HepG2 (cell line): ENCODE measurements around the gene ZDHHC18. TPM values are rescaled to one million over a fixed set of nuclear protein-coding genes. Genes with fewer than 3 reads are reported as not detected.

Source experiments
- DR1 ChIP-seq: sonication (generic); formaldehyde crosslinking; IDR thresholded peaks from 2 replicates; pipeline ENCODE4 v1.8.0; 2021; ENCODE audit warnings: mild to moderate bottlenecking, missing genetic modification reagents, inconsistent platforms
- FOXA1 ChIP-seq, 2 experiments: fragments of 450-650 bp in 1 of 2; sonication (generic) in 1 of 2; formaldehyde crosslinking in 1 of 2; IDR thresholded peaks; 2 replicates each; pipeline versions ENCODE4 v1.4.0 to v1.6.1; 2016 to 2020; ENCODE audit warnings: missing genetic modification reagents in 1 of 2
- JARID2 ChIP-seq: sonication (generic); formaldehyde crosslinking; IDR thresholded peaks from 2 replicates; pipeline ENCODE4 v1.8.1; 2023; ENCODE audit warnings: missing genetic modification reagents, inconsistent platforms; ENCODE audit not compliant: insufficient replicate concordance
- JUND ChIP-seq: sonication (generic); formaldehyde crosslinking; IDR thresholded peaks from 2 replicates; pipeline ENCODE4 v1.8.0; 2022; ENCODE audit warnings: mild to moderate bottlenecking, missing genetic modification reagents
- KDM2A ChIP-seq: sonication (generic); formaldehyde crosslinking; IDR thresholded peaks from 2 replicates; pipeline ENCODE4 v1.4.0; 2020; ENCODE audit warnings: low read depth, missing genetic modification reagents, borderline replicate concordance
- MATR3 ChIP-seq: sonication (generic); formaldehyde crosslinking; IDR thresholded peaks from 2 replicates; pipeline ENCODE4 v1.4.0; 2020; ENCODE audit warnings: missing genetic modification reagents
- MED8 ChIP-seq: sonication (generic); formaldehyde crosslinking; IDR thresholded peaks from 2 replicates; pipeline ENCODE4 v1.8.1; 2023; ENCODE audit warnings: mild to moderate bottlenecking, missing genetic modification reagents; ENCODE audit not compliant: insufficient replicate concordance
- PHF5A ChIP-seq: IDR thresholded peaks from one replicate; pipeline ENCODE4 v1.6.1; 2018; ENCODE audit warnings: low read depth, missing genetic modification reagents; ENCODE audit not compliant: unreplicated experiment
- RBM39 ChIP-seq: fragments of 200-400 bp; formaldehyde crosslinking; IDR thresholded peaks from one replicate; pipeline ENCODE4 v1.6.1; 2018; ENCODE audit warnings: antibody characterized with exemption, mild to moderate bottlenecking, low read depth, low read length; ENCODE audit not compliant: poor library complexity, severe bottlenecking
- RCOR2 ChIP-seq: IDR thresholded peaks from 2 replicates; pipeline ENCODE4 v1.6.1; 2016; ENCODE audit warnings: missing biosample characterization, missing genetic modification reagents
- U2AF2 ChIP-seq: fragments of 200-400 bp; formaldehyde crosslinking; IDR thresholded peaks from 2 replicates; pipeline ENCODE4 v1.6.1; 2017; ENCODE audit warnings: low read depth, mild to moderate bottlenecking, low read length
- ZNF180 ChIP-seq: sonication (generic); formaldehyde crosslinking; IDR thresholded peaks from 2 replicates; pipeline ENCODE4 v1.4.0; 2020; ENCODE audit warnings: low read depth, missing genetic modification reagents, borderline replicate concordance
- ZNF224 ChIP-seq: sonication (generic); formaldehyde crosslinking; IDR thresholded peaks from 2 replicates; pipeline ENCODE4 v1.5.0; 2020; ENCODE audit warnings: mild to moderate bottlenecking, missing genetic modification reagents
- ZNF383 ChIP-seq: sonication (generic); formaldehyde crosslinking; IDR thresholded peaks from 2 replicates; pipeline ENCODE4 v1.4.0; 2020; ENCODE audit warnings: missing genetic modification reagents, mild to moderate bottlenecking, borderline replicate concordance
- ZNF468 ChIP-seq: sonication (generic); formaldehyde crosslinking; IDR thresholded peaks from 2 replicates; pipeline ENCODE4 v1.8.0; 2022; ENCODE audit warnings: mild to moderate bottlenecking, moderate library complexity, missing genetic modification reagents
- ZNF616 ChIP-seq: sonication (generic); formaldehyde crosslinking; IDR thresholded peaks from 2 replicates; pipeline ENCODE4 v1.5.0; 2020; ENCODE audit warnings: low read depth, mild to moderate bottlenecking, missing genetic modification reagents
- ZNF749 ChIP-seq: sonication (generic); formaldehyde crosslinking; IDR thresholded peaks from 2 replicates; pipeline ENCODE4 v1.8.0; 2022; ENCODE audit warnings: mild to moderate bottlenecking, missing genetic modification reagents, moderate library complexity, borderline replicate concordance
- ZNF75D ChIP-seq: sonication (generic); formaldehyde crosslinking; IDR thresholded peaks from 2 replicates; pipeline ENCODE4 v1.8.1; 2023; ENCODE audit warnings: missing genetic modification reagents, mild to moderate bottlenecking, borderline replicate concordance
- ZNF780A ChIP-seq: sonication (generic); formaldehyde crosslinking; IDR thresholded peaks from 2 replicates; pipeline ENCODE4 v1.8.0; 2022; ENCODE audit warnings: mild to moderate bottlenecking, missing genetic modification reagents, moderate library complexity
- polyA plus RNA-seq, 8 experiments: library from polyadenylated mRNA; depleted of rRNA in 3 of 8; stranded (reverse) in 7 of 8; unstranded in 1 of 8; fragments of >200 nt; fragmentation: Illumina TruSeq in 4 of 8; extraction: Trizol in 4 of 8; gene quantifications; 2 replicates each; pipeline versions ENCODE4 v1.2.1 to v1.2.3, GENCODE V29; 2011 to 2016; ENCODE audit warnings: low read depth in 4 of 8, missing spikeins in 1 of 8, mixed read lengths in 1 of 8; ENCODE audit not compliant: insufficient read depth in 1 of 8
- total RNA-seq, 5 experiments: library from RNA; depleted of rRNA; stranded (reverse); fragments of >200 nt; fragmentation: Illumina TruSeq; extraction: Trizol; gene quantifications; 2 replicates each; pipeline ENCODE4 v1.2.3, GENCODE V29; 2016; ENCODE audit warnings: low read depth in 1 of 5
- TF ChIP-seq, protein P1 (sequence below): fragments of 450-650 bp; IDR thresholded peaks from 2 replicates; pipeline ENCODE4 v1.6.1; 2016
- TF ChIP-seq, protein P2 (sequence below): sonication (generic); formaldehyde crosslinking; IDR thresholded peaks from 2 replicates; pipeline ENCODE4 v1.4.0; 2020; ENCODE audit warnings: missing genetic modification reagents
- TF ChIP-seq, protein P3 (sequence below): sonication (generic); formaldehyde crosslinking; IDR thresholded peaks from 2 replicates; pipeline ENCODE4 v1.4.0; 2020; ENCODE audit warnings: mild to moderate bottlenecking, missing genetic modification reagents
- TF ChIP-seq, protein P4 (sequence below): sonication (generic); formaldehyde crosslinking; IDR thresholded peaks from 2 replicates; pipeline ENCODE4 v1.4.0; 2020; ENCODE audit warnings: missing genetic modification reagents

Gene ZDHHC18
- total and polyA plus RNA-seq, 2 of the 13 experiments (the other 11 are each of a cell fraction or from before 2014, with no cell fraction given), result 13.2 to 35.3 TPM

DNA sequence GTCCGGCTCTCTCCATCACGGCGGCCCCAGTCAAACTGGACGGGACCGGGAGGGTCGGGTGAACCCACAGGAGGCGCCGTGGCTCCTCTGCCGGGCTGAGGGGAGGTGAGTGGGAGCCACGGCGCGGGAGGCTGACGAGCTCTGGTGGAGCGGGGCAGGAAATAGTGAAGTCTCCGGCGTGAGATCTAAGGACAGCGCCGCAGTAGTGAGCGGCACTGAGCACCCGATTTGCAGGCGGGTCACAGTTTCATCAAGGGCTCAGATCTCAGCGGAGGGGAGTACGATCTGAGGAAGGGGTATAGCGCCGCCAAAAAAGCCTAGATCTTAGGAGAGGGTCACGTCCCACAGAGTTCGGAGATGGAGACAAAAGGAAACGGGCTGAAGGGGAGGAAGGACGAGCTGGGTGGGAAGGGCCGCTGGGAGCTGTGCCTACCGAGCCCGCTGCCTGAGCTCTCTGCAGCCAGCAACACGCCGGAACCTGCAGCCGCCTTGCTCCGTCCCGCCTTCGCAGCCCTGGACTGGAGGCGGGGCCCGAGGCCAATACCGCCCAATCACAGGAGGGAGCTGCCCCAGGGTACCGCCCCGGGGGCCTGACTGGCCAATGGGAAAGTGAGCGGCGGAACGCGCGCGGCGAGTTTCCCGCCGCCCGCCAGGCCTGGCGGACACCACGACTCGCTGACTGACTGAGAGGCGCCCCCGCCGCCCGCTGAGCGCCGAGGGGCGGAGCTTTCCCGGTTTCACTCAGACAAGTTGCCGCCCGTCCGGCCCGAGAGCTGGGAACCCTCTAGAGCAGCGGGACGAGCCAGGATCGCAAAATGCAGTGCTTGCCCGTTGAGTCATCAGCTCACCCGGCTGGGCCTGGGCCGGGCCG is 38.4 kb downstream of the ZDHHC18 start (continued):
- TF ChIP-seq, protein P1, sequence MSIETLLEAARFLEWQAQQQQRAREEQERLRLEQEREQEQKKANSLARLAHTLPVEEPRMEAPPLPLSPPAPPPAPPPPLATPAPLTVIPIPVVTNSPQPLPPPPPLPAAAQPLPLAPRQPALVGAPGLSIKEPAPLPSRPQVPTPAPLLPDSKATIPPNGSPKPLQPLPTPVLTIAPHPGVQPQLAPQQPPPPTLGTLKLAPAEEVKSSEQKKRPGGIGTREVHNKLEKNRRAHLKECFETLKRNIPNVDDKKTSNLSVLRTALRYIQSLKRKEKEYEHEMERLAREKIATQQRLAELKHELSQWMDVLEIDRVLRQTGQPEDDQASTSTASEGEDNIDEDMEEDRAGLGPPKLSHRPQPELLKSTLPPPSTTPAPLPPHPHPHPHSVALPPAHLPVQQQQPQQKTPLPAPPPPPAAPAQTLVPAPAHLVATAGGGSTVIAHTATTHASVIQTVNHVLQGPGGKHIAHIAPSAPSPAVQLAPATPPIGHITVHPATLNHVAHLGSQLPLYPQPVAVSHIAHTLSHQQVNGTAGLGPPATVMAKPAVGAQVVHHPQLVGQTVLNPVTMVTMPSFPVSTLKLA, result 0 out of 2 replicates have a peak, but pooled peaks have one; percentile 33
- TF ChIP-seq RBM39 (no peak), JARID2 (CRISPR knock-in tag) (no peak), KDM2A (CRISPR knock-in tag) (no peak; the same call in 1 of the 2 replicates), PHF5A (CRISPR knock-in tag) (no peak), RCOR2 (CRISPR knock-in tag) (no peak), ZNF224 (CRISPR knock-in tag) (no peak), ZNF749 (CRISPR knock-in tag) (no peak), FOXA1 (IDR thresholded peaks at IDR 0.05) (no peak), FOXA1 (CRISPR knock-in tag; IDR thresholded peaks at IDR 0.05) (no peak), MED8 (peak; percentile 52), ZNF780A (no peak), ZNF180 (CRISPR knock-in tag) (no peak), ZNF616 (peak; percentile 61), ZNF468 (CRISPR knock-in tag) (no peak), U2AF2 (no peak), ZNF383 (CRISPR knock-in tag) (no peak), ZNF75D (CRISPR knock-in tag) (0 out of 2 replicates have a peak, but pooled peaks have one; percentile 58), DR1 (peak; percentile 93), JUND (CRISPR knock-in tag) (no peak), MATR3 (CRISPR knock-in tag) (no peak)
- TF ChIP-seq, protein P2, sequence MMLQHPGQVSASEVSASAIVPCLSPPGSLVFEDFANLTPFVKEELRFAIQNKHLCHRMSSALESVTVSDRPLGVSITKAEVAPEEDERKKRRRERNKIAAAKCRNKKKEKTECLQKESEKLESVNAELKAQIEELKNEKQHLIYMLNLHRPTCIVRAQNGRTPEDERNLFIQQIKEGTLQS (CRISPR knock-in tag), result peak; percentile 14; the same call in 1 of the 2 replicates
- TF ChIP-seq, protein P3, sequence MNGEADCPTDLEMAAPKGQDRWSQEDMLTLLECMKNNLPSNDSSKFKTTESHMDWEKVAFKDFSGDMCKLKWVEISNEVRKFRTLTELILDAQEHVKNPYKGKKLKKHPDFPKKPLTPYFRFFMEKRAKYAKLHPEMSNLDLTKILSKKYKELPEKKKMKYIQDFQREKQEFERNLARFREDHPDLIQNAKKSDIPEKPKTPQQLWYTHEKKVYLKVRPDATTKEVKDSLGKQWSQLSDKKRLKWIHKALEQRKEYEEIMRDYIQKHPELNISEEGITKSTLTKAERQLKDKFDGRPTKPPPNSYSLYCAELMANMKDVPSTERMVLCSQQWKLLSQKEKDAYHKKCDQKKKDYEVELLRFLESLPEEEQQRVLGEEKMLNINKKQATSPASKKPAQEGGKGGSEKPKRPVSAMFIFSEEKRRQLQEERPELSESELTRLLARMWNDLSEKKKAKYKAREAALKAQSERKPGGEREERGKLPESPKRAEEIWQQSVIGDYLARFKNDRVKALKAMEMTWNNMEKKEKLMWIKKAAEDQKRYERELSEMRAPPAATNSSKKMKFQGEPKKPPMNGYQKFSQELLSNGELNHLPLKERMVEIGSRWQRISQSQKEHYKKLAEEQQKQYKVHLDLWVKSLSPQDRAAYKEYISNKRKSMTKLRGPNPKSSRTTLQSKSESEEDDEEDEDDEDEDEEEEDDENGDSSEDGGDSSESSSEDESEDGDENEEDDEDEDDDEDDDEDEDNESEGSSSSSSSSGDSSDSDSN (CRISPR knock-in tag), result peak; percentile 72; the same call in 1 of the 2 replicates
- TF ChIP-seq, protein P4, sequence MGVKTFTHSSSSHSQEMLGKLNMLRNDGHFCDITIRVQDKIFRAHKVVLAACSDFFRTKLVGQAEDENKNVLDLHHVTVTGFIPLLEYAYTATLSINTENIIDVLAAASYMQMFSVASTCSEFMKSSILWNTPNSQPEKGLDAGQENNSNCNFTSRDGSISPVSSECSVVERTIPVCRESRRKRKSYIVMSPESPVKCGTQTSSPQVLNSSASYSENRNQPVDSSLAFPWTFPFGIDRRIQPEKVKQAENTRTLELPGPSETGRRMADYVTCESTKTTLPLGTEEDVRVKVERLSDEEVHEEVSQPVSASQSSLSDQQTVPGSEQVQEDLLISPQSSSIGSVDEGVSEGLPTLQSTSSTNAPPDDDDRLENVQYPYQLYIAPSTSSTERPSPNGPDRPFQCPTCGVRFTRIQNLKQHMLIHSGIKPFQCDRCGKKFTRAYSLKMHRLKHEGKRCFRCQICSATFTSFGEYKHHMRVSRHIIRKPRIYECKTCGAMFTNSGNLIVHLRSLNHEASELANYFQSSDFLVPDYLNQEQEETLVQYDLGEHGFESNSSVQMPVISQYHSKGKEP (CRISPR knock-in tag), result no peak
